OCI-LY1 (cell line): ENCODE results near the gene MYCBP2.

Source experiments
- EZH2 ChIP-seq: fragments of 200-600 bp; sonication (generic), shearing (Covaris generic); IDR thresholded peaks from 2 replicates; pipeline ENCODE4 v1.8.0; 2017; ENCODE audit warnings: borderline replicate concordance, mixed run types, mild to moderate bottlenecking, antibody characterized with exemption, low read length, moderate library complexity, mixed read lengths
- TF ChIP-seq, protein P1 (sequence below): fragments of 200-600 bp; sonication (generic), shearing (Covaris generic); IDR thresholded peaks from 2 replicates; pipeline ENCODE4 v1.5.1; 2017; ENCODE audit warnings: mild to moderate bottlenecking, antibody characterized with exemption, low read length, moderate library complexity, mixed read lengths

DNA sequence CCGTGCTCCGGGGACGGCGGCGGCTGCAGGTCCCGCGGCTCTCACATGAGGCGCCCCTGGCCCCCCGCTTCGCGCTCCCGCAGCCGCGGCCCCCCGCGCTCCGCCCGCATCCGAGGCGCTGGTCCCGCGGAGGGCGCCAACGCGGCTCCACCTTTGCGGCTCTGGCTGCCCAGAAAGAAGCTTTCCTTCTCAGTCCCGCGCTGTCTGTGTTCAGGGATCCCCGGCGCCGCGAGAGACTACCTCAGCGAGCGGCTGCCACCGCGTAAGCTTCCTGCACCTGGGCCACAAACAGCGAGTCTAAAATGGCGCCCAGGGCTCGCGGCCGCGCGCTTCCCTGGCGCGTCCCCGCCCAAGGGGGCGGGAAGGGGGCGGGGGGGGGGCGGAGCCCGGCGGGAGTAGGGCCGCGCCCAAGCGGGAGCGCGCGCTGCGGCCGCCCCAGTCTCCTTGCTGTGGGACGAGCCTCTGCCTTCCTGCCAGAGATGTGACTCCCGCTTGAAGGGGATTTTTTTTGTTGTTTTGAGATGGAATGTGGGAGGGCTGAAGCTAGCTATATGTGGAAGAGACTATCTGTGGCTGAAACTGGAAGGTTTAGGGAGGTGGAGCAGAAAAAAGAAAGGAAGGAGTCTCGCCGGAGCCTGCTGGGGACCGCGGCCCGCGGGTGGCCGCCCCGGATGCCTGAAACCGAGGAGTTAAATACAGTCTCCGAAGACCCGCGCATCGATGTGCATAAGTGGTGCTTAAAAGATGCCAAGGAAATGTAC is 299.9 kb downstream of the MYCBP2 start, which contains the start of gene FBXL3:
- TF ChIP-seq, protein P1, sequence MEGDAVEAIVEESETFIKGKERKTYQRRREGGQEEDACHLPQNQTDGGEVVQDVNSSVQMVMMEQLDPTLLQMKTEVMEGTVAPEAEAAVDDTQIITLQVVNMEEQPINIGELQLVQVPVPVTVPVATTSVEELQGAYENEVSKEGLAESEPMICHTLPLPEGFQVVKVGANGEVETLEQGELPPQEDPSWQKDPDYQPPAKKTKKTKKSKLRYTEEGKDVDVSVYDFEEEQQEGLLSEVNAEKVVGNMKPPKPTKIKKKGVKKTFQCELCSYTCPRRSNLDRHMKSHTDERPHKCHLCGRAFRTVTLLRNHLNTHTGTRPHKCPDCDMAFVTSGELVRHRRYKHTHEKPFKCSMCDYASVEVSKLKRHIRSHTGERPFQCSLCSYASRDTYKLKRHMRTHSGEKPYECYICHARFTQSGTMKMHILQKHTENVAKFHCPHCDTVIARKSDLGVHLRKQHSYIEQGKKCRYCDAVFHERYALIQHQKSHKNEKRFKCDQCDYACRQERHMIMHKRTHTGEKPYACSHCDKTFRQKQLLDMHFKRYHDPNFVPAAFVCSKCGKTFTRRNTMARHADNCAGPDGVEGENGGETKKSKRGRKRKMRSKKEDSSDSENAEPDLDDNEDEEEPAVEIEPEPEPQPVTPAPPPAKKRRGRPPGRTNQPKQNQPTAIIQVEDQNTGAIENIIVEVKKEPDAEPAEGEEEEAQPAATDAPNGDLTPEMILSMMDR, result no peak
- TF ChIP-seq EZH2, result no peak
